Neural cell (in vitro differentiated cells): Measurements from ENCODE around the gene MND1.

Source experiments
- CTCF ChIP-seq: fragments of 450-650 bp; IDR thresholded peaks from 2 replicates; pipeline ENCODE4 v1.5.1; 2014; ENCODE audit warnings: antibody characterized with exemption, mild to moderate bottlenecking, moderate library complexity; ENCODE audit not compliant: poor library complexity, severe bottlenecking
- TAF1 ChIP-seq: IDR thresholded peaks from 2 replicates; pipeline ENCODE4 v1.6.1; 2012; ENCODE audit warnings: low read depth

- TF ChIP-seq TAF1 (no peak), CTCF (no peak)
Measured at GRCh38 chr4:153322791-153323190, 21.7 kb upstream of the MND1 start.
